HPDE6-E6E7 (cell line): ENCODE measurements around the gene TIGD4.

Source experiments
- DNase-seq: peaks from one replicate; pipeline ENCODE4 v3.0.0; 2011; ENCODE audit warnings: missing footprints; ENCODE audit errors: extremely low spot score

TIGD4 gene

DNA sequence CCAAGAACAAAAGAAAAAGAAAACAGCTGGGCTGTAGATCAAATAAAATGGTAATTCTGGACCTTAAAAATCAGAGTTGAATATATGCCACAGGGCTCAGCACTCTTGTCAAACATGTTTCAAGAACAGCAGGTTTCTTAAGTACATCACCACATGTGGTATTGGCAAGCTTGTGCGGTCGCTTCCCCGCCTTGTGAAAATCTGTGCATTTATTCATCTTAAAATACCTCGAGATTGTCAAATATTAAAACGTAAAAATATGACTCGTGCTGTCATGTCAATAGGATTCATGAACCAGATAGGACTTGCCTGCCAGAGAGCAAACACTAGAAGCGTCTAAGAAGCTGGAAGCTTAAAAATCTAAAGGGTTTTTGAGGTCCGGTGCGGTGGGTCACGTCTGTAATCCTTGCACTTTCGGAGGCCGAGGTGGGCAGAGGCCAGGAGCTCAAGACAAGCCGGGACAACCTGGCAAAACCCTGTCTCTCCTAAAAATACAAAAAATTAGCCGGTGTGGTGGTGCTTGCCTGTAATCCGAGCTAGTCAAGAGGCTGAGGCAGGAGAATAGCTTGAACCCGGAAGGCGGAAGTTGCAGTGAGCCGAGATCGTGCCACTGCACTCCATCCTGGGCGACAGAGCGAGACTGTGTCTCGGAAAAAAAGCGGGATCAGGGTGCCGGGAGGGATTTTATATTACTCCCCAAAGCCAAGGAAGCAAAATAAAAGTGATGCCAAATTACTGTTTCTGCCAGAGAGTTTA, 59.6 kb downstream of the TIGD4 start:
- no peak for DNase-seq
